GM18870 (cell line): ENCODE results near the gene SCAMP2.

Experiments
- ATAC-seq: cut with Tn5 transposase; IDR thresholded peaks from one replicate; pipeline ENCODE4 v1.9.1; 2021; ENCODE audit warnings: moderate library complexity; ENCODE audit not compliant: unreplicated experiment

SCAMP2 gene

DNA sequence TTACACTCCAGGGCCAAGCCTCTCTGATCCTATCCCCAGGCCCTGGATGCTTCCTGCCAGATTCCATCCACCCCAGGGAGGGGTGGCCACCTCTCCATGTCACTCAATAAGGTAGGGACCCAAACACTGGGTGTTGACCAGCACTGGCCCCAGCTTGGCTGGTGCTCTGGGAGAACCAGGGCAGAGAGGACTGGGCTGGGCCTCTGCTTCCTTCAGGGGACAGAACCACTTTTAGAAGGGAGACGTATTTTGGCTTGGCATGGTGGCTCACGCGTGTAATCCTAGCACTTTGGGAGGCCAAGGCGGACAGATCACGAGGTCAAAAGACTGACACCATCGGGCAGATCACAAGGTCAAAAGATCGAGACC lies 51.4 kb downstream of the SCAMP2 start:
- no peak for ATAC-seq

DNA sequence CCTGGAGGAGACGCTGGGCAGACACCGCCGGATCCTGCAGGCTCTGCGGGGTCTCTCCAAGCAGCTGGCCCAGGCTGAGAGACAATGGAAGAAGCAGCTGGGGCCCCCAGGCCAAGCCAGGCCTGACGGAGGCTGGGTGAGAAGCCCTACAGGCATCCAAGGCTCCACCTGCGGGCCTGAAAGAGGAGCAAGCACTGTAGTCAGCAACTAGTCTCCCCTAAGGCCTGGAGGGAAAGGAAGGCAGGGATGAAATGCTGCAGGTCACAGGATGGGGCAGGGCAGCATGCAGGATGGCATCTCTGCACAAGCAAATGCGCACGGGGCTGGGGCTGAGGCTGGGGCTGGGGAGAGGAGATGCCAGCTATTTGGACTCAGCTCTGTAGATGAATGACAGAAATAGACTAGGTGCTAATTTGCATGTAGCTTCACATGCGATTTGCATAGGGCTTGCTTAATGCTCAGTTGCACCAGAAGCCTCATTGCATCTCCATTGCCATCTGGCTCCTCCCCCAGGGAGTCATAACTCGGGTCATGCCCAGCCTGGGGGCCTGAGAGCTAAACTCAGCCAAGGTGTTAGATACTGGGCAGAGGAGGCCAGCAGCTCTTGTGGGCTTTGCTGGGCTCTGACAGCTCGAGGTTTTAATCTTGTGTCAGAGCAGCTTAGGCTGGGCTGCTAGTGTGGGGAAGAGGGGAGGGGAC lies 51.9 kb downstream of the SCAMP2 start:
- ATAC-seq: no peak

DNA sequence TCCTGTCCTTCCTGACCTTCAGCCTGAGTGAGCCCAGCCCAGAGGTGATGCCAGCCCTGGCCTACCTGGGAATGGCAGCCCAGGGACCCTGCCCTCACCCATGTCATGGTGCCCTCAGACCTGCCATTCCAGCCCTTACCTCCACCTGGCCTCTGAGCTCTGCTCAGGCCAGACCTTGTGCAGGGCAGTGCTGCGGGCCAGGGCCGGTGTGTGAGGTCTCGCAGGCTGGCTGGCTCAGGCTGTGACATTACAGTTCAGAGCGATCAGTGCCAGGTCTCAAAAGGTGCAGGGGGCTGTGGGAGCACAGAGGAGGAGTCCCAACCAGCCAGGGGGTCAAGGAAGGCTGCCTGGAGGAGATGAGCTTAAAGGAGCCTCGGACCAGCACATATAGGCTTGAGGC lies 53.1 kb downstream of the SCAMP2 start:
- ATAC-seq: no peak

DNA sequence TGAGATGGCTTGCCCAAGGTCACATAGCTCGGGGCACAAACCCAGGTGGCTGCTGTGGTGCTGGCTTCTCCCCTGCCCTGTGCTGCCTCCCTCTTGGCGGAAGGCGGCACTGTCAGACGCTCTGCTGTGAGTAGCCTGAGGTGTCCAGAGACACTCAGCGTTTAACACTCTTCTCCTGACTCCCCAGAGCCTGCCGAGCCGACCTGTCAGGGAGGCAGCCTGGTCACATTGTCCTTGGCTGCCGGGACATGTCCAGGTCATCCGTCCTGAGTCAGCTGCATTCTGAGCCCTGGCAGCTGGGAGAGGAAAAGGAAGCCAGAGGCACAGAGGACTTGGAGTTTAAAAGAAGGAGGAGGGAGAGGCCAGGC lies 55.8 kb downstream of the SCAMP2 start:
- ATAC-seq: no peak

DNA sequence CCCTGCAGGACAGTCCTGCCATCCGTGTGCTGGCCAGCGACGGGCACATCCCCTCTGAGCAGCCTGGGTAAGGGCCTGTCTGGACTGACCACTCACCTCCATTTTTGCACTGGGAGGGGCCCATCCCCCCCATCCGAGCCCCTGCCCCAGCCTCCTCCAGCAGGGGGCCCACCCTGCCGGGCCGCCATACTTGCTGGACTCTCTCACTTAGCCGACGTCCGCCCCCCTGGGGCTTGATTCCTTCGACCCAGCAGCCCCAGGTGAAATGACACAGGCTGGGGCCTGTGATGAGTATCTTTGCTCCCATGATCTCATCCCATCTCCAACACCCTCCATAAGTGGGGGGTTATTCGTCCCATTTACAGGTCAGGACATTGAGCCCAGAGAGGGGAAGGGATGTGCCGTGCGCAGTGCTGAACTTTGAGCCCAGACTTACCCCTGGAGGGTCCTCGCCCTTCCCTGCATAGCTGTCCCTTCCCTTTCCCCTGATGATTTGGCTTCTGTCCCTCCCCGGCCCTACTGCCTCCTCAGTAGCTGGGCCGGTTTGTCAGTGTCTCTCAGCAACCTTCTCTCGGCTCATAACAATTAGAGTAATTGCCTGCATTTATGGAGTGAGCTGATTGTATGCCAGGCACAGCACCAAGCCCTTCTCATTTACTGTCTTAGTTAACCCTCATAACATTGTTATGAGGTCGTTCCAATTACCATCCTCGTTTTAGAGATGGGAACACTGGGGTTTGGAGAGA lies 56.4 kb downstream of the SCAMP2 start:
- no peak for ATAC-seq

DNA sequence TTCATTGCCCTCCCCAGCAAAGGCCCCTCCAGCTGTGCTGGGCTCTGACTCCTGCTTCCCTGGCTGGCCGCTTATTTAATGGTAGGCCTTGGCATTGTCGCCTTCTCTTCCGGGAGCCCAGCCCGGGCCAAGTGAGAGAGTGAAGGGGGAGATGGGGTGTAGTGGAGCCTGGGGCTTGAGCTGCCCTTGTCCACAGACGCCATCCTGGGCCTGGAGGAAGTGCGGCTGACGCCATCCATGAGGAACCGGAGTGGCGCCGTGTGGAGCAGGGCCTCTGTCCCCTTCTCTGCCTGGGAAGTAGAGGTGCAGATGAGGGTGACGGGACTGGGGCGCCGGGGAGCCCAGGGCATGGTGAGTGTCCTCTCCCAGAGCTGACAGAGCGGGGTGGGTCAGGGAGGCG lies 57.2 kb downstream of the SCAMP2 start:
- no peak for ATAC-seq

DNA sequence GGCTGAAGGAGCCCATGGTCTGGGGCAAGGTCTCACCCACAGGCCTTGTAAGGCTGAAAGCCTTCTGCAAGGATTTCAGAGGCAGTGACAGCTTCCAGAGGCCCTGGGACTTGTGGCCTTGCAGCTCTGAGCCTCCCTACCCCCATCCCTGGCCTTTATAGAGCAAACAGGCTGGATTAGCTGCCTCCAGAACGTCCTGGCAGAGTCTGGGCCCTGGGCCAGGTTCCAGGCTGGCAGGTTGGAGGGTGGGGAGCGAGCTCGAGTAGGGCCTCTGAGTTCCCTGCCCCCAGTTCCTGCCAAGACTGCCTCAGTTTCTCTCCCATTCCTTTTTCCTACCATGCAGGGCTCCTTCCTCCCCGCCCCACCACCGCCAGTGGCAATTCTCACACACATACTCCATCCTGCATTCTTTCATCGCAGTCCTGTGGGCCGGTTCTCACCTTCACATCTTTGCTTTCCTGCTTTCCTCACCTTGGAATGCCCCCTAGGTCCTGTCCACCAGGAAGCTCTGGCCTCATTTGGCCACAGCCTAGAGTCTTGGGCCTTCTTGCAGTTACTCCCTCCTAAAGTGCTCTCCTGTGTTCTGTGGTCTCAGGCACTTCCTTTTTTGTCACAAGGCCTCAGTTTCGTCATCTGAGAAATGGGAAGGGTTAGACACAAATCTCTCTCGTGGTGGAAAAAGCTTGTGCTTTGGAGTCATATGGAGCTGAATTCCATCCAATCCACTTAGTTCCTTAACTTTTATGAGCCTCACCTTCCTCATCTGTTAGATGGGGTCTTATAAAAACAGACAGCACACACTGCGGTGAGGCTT lies 57.8 kb downstream of the SCAMP2 start:
- ATAC-seq: no peak

DNA sequence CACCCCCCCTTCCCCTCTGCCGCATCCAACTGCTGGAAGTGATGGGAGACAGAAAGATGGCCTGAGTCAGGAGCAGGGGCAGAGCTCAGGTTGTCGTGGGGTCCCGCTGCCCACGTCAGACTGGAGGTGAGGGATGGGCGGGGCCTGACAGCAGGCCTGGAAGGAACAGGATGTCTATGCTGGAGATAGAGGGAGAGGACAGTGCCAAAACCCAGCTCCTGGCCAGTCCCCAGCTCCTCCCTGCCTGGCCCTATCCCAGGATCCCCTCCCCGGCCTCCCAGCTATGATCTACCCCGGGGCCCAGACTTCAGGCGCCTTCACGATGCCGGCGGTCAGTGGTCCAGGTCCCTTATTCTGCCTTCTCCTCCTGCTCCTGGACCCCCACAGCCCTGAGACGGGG lies 60.6 kb downstream of the SCAMP2 start, which contains the start of gene LMAN1L:
Gene LMAN1L (plus strand): TSS at position 303 of the 400 bp plus-strand sequence. CDS start 20 bp downstream, at position 323.
- no peak for ATAC-seq

DNA sequence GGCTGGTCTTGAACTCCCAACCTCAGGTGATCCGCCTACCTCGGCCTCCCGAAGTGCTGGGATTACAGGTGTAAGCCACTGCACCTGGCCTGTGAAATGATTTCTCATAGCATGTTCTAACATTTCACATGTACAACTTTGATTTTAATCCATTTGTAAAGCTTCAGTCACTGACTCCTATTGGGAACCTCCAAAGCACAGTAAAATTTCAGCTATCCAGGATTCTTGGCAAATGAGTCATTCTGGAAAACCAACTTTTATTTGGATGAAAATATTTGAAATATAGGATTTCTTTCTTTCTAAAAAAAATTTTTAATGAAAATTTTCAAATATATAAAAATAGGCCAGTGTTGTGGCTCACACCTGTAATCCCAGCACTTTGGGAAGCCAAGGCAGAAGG lies 63.2 kb downstream of the SCAMP2 start:
- ATAC-seq: no peak

DNA sequence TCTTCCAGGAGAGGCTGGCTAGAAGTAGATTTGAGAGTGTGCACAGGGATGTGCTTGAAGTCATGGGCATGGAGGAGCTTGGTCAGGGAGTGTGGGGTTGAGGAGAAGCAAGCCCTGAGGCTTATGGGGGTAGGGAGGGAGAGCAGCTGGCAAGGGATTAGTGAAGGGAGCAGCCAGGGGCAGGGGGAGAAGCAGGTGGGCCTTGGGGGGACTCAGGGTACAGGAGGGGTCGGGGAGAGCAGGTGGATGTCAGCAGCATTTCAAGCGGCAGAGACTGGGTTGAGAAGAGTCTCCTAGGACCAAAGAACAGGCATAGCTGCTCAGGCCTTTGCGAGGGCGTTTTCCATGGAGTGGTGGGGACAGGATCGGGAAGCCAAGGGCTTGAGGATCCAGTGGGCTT lies 63.9 kb downstream of the SCAMP2 start:
- no peak for ATAC-seq

DNA sequence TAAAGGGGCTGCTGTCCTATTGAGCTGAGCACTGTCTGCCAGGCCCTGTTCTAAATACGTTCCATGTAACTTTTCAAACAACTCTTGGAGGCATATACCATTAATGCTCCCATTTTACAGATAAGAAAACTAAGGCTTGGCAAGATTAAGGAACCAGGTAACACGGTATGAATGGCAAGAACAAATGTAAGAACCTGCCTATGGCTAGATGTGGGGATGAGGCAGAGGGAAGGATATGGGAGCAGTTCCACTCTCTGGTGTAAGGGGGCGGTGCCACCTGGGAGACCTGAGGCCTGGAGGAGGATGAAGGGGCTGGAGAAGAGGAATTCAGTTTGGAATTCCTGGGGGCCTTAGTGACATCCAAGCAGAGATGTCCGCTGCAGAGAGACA lies 64.3 kb downstream of the SCAMP2 start:
- no peak for ATAC-seq

DNA sequence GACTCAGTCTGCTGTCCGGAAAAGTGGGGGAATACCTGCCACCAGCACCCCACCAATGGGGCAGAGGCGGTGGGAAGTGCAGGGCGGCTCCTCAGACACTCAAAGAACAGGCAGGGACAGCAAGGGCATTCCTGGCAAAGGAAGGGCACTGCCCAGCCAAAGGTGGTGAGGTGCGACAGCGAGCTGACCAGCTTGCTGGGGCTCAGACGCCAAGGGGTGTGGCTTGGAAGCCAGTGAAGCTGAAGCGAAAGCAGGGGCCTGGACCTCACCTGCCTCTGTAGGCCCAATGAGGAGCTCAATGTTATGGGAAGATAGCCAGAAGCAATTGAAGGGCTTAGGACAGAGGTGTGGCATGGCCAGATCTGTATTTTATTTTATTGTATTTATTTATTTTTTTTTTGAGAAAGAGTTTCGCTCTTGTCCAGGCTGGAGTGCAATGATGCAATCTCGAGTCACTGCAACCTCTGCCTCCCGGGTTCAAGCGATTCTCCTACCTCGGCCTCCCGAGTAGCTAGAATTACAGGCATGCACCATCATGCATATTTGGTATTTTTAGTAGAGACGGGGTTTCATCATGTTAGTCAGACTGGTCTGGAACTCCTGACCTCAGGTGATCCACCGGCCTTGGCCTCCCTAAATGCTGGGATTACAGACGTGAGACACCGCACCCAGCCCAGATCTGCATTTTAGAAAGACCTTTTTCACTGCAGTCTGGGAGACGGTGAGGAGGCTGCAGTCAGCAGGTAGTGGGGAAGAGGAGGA lies 64.9 kb downstream of the SCAMP2 start:
- no peak for ATAC-seq

DNA sequence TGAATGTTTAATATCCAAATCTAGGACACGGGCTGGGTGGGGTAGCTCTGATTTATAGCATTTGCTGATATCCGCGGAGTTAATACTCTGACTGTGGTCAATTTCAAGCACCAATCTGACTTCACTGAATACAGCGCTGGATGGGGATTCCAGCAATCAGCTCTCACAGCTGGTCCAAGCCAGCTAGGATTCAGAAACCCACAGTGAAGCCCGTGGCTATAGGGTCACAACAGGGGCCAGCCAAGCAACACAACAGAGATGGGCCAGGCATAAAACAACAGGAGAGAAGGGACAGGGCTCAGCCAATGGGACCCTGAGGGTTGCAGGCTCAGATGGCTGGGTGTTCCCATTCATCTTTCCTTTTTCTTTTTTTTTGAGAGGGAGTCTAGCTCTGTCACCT lies 65.9 kb downstream of the SCAMP2 start:
- no peak for ATAC-seq

DNA sequence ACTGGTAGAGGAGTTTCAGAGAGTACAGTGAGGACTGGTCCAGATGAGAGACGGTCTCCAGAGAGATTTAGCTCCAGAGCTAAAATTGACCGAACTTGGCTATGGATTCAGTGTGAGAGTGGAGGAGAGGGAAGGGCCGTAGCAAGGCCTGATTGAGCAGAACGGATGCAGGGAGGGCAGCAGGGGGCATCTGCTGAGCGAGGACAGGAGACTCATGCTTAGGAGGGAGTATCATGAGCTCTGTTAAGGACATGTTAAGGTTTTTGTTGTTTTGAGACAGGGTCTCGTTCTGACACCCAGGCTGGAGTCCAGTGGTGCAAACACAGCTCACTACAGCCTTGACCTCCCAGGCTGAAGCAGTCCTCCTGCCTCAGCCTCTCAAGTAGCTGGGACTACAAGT lies 68.2 kb downstream of the SCAMP2 start:
- ATAC-seq: no peak

DNA sequence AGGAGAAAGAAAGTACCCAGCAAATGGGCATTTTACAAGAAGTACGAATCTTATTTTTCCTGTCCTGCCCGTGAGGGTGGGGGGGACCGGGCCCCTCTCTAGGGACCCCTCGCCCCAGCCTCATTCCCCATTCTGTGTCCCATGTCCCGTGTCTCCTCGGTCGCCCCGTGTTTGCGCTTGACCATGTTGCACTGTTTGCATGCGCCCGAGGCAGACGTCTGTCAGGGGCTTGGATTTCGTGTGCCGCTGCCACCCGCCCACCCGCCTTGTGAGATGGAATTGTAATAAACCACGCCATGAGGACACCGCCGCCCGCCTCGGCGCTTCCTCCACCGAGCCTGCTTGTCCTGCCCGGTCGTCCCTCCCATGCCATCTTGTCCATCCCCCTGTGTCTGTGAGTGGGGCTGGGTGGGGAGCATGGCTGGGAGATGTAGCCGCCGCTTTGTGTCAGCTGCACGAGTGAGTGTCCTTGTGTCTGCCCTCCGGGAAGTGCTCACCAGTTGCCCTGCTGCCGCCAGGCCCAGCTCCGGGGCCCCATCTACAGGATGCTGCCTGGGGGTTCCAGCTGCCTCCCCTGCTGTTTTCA lies 70.2 kb downstream of the SCAMP2 start:
- ATAC-seq: no peak

DNA sequence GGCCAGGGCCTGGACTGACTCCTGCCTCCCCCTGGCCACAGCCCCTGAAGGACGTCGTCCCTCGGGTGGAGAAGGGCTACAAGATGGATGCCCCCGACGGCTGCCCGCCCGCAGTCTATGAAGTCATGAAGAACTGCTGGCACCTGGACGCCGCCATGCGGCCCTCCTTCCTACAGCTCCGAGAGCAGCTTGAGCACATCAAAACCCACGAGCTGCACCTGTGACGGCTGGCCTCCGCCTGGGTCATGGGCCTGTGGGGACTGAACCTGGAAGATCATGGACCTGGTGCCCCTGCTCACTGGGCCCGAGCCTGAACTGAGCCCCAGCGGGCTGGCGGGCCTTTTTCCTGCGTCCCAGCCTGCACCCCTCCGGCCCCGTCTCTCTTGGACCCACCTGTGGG lies 70.9 kb downstream of the SCAMP2 start:
- no peak for ATAC-seq

DNA sequence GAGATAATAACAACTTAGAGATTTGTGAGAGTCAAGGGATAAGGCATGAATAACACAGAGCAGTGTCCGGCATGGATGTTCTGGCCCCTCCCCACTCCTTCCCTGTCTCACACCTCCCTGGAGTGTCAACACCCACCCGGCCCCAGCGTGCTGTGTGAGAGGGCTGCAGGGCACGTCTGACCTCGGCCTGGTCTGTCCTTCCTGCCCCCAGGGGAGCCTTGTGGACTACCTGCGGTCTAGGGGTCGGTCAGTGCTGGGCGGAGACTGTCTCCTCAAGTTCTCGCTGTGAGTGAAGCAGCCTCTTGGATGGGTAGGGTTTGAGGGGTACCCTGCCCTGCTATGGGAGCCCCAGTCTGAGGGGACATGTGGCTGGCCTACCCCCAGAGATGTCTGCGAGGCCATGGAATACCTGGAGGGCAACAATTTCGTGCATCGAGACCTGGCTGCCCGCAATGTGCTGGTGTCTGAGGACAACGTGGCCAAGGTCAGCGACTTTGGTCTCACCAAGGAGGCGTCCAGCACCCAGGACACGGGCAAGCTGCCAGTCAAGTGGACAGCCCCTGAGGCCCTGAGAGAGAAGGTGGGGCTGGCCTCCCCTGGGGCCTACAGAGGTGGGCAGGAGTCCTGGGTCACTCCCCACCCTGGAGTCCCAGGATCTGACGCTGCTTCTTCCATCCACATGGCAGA lies 71.7 kb downstream of the SCAMP2 start:
- ATAC-seq: no peak

DNA sequence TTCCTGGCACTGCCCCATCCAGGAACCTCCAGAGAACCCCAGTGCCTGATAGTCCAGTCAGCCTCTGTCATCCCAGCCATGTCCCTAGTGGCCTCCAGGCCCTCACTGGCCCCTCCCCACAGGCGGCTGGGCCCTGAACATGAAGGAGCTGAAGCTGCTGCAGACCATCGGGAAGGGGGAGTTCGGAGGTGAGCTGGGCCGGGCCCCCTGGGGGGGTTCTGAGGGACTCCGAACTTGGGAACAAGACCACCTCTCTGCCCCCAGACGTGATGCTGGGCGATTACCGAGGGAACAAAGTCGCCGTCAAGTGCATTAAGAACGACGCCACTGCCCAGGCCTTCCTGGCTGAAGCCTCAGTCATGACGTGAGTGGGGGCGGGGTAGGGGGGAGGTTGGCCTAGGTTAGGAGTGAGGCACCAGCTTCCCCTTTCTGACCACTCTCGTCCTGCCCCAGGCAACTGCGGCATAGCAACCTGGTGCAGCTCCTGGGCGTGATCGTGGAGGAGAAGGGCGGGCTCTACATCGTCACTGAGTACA lies 72.5 kb downstream of the SCAMP2 start:
- ATAC-seq: no peak

DNA sequence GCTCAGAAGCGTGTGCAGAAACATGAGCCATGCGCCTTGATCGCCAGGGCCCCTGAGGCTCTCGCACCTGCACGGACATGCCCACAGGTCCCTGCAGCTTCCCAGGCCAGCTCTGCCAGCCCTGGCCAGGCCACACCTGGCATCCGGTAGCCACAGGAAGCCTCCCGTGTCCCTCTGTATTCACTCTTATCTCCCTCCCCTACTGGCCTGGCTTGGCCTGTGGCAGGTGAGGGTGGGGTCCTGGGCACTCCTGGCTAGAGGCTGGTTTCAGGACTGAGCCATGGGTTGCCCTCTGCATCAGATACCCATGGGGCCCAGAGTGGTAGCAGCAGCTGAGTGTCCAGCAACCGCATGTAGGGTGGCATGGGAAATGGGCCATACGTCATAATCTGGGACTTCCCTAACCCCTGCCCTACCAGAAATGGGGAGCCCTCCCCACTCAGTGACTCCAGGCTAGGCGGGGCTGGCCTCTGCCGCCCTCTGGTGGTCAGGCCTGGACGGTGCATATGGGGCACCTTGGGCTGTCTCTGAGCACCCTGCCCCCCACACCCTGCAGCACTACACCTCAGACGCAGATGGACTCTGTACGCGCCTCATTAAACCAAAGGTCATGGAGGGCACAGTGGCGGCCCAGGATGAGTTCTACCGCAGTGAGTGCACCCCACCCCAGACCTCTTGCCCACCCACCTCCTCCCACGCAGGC lies 73.2 kb downstream of the SCAMP2 start:
- ATAC-seq: peak; percentile 68
